MM.1S (cell line): Measurements from ENCODE around the gene MAPKAPK3.

ENCODE experiments used
- DNase-seq: peaks from one replicate; pipeline ENCODE4 v3.0.0-alpha.2; 2015
- H2AFZ ChIP-seq: fragments of 300-600 bp; sonication (generic); 2 replicates; pipeline ENCODE4 v1.6.0; 2016; ENCODE audit warnings: antibody characterized with exemption, low read length
- H3F3A ChIP-seq: fragments of 300-600 bp; sonication (generic); 2 replicates; pipeline ENCODE4 v1.6.1; 2016; ENCODE audit warnings: mild to moderate bottlenecking, antibody characterized with exemption, low read length, moderate library complexity, mixed read lengths; ENCODE audit not compliant: insufficient read depth
- H3K27ac ChIP-seq: fragments of 300-600 bp; sonication (generic); 2 replicates; pipeline ENCODE4 v1.5.1; 2016; ENCODE audit warnings: mild to moderate bottlenecking, low read length
- H3K27me3 ChIP-seq: fragments of 300-600 bp; sonication (generic); replicated peaks from 2 replicates; pipeline ENCODE4 v1.6.0; 2016; ENCODE audit warnings: low read length; ENCODE audit not compliant: insufficient read depth
- H3K36me3 ChIP-seq: fragments of 300-600 bp; sonication (generic); replicated peaks from 2 replicates; pipeline ENCODE4 v1.6.1; 2016; ENCODE audit warnings: mild to moderate bottlenecking, low read length, mixed read lengths; ENCODE audit not compliant: insufficient read depth
- H3K4me1 ChIP-seq: fragments of 300-600 bp; sonication (generic); 2 replicates; pipeline ENCODE4 v1.6.1; 2016; ENCODE audit warnings: low read length, mixed read lengths
- H3K4me2 ChIP-seq: fragments of 300-600 bp; sonication (generic); 2 replicates; pipeline ENCODE4 v1.6.0; 2016; ENCODE audit warnings: low read depth, low read length
- H3K4me3 ChIP-seq: fragments of 300-600 bp; sonication (generic); 2 replicates; pipeline ENCODE4 v1.5.1; 2016; ENCODE audit warnings: low read length, mixed read lengths
- H3K79me2 ChIP-seq: fragments of 300-600 bp; sonication (generic); 2 replicates; pipeline ENCODE4 v1.6.1; 2016; ENCODE audit warnings: mixed run types, low read length, mixed read lengths
- H3K9ac ChIP-seq: fragments of 300-600 bp; sonication (generic); 2 replicates; pipeline ENCODE4 v1.6.1; 2016; ENCODE audit warnings: low read length, mixed read lengths
- H3K9me2 ChIP-seq: fragments of 300-600 bp; sonication (generic); replicated peaks from 2 replicates; pipeline ENCODE4 v1.6.1; 2016; ENCODE audit warnings: mild to moderate bottlenecking, low read length, mixed read lengths; ENCODE audit not compliant: insufficient read depth
- H3K9me3 ChIP-seq: fragments of 300-600 bp; sonication (generic); replicated peaks from 2 replicates; pipeline ENCODE4 v1.6.1; 2016; ENCODE audit warnings: mild to moderate bottlenecking, low read length, mixed read lengths; ENCODE audit not compliant: insufficient read depth
- H4K20me1 ChIP-seq: fragments of 300-600 bp; sonication (generic); 2 replicates; pipeline ENCODE4 v1.6.1; 2016; ENCODE audit warnings: mild to moderate bottlenecking, low read length, moderate library complexity, mixed read lengths; ENCODE audit not compliant: insufficient read depth
- CTCF ChIP-seq: fragments of 300-600 bp; sonication (generic); IDR thresholded peaks from 2 replicates; pipeline ENCODE4 v1.5.1; 2016; ENCODE audit warnings: antibody characterized with exemption, low read length, mixed read lengths
- EZH2 ChIP-seq: fragments of 300-600 bp; sonication (generic); optimal IDR thresholded peaks from 2 replicates; pipeline ENCODE3; 2017; ENCODE audit warnings: low read depth, mild to moderate bottlenecking, antibody characterized with exemption, low read length, mixed read lengths
- EZH2phosphoT487 ChIP-seq: fragments of 300-600 bp; sonication (generic); IDR thresholded peaks from 2 replicates; pipeline ENCODE4 v1.6.1; 2018; ENCODE audit warnings: antibody characterized with exemption, low read length

Gene MAPKAPK3

GRCh38 chr3:50591196-50591741 is 25.7 kb upstream of the MAPKAPK3 start:
- H3K9me3 ChIP-seq, result no peaks in the 10 kb centered on the region
- no peaks in the 10 kb centered on the region for H3K36me3 ChIP-seq
- H3K27ac ChIP-seq, result peak overlapping the region; percentile 38; the same call in 1 of the 2 replicates
- TF ChIP-seq CTCF (no peak), EZH2phosphoT487 (no peak), EZH2 (no peak)
- no peaks in the 10 kb centered on the region for H3K79me2 ChIP-seq
- H3K9me2 ChIP-seq, result no peaks in the 10 kb centered on the region
- H3K4me1 ChIP-seq, result 0 out of 2 replicates have a peak, but pooled peaks cover 8% of the 10 kb centered on the region
- H3K4me2 ChIP-seq, result no peak overlapping the region
- no peaks in the 10 kb centered on the region for H3F3A ChIP-seq
- H2AFZ ChIP-seq, result no peak overlapping the region
- no peak for DNase-seq
- no peaks in the 10 kb centered on the region for H4K20me1 ChIP-seq
- H3K9ac ChIP-seq, result no peak overlapping the region
- no peak overlapping the region for H3K4me3 ChIP-seq
- no peaks in the 10 kb centered on the region for H3K27me3 ChIP-seq

DNA sequence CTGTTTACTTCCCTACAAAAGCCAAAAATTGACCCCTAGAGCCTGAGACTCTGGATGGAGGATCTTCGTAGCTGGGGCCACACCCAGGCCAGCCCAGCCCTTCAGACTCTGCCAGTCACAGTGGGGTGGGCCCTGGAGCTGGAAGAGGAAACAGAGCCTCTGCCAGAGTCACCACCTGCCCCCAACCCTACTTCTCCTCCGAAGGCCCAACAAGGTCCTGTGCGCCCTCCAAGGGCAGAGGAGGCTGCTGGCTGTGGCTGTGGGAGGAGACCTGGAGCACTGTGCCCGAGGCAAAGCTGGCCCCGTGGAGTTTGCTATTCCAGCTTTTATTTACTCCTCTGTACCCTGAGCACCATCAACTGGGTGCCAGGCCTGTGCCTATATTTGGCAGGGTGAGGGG is 24.4 kb upstream of the MAPKAPK3 start:
- H3K4me1 ChIP-seq, result 0 out of 2 replicates have a peak, but pooled peaks cover 8% of the 10 kb centered on the region
- no peak overlapping the region for H3K4me3 ChIP-seq
- DNase-seq, result no peak
- no peaks in the 10 kb centered on the region for H3F3A ChIP-seq
- H3K4me2 ChIP-seq, result no peak overlapping the region
- no peak overlapping the region for H3K9ac ChIP-seq
- no peaks in the 10 kb centered on the region for H3K9me3 ChIP-seq
- TF ChIP-seq EZH2 (no peak), CTCF (no peak), EZH2phosphoT487 (no peak)
- H3K79me2 ChIP-seq, result no peaks in the 10 kb centered on the region
- no peaks in the 10 kb centered on the region for H3K27me3 ChIP-seq
- no peak overlapping the region for H2AFZ ChIP-seq
- H4K20me1 ChIP-seq, result no peaks in the 10 kb centered on the region
- H3K36me3 ChIP-seq, result no peaks in the 10 kb centered on the region
- no peak overlapping the region for H3K27ac ChIP-seq
- H3K9me2 ChIP-seq, result no peaks in the 10 kb centered on the region

DNA sequence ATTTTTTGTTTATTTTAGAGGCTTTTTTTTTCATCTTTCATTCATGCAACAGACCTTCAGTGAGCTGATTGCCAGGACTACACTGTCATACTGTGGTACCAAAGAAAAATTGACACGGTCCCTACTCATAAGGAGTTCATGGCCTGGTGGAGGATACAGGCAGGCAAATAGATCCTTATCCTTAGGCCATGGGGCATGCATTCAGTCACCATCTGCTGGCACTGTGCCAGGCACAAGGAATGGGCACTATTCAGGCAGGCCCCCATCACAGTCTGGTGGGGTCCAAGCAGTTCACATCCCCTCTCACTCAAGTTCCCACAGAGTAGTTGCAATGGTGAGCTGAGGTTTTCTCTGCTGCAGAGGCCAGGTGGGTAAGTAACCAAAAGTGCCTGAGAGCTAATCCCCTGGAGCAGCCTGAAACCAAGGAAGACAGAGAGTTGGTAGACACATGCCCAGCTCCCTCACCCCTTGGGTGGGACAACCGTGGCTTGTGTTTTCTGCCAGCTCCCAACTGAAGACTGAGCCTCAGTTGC is 22.6 kb upstream of the MAPKAPK3 start:
- Histone ChIP-seq H3K27ac (no peak overlapping the region), H3K4me1 (0 out of 2 replicates have a peak, but pooled peaks cover 8% of the 10 kb centered on the region), H3K79me2 (no peaks in the 10 kb centered on the region), H3K4me3 (no peak overlapping the region), H3K27me3 (no peaks in the 10 kb centered on the region), H3K9ac (no peak overlapping the region), H3K9me3 (no peaks in the 10 kb centered on the region), H3K9me2 (no peaks in the 10 kb centered on the region), H4K20me1 (no peaks in the 10 kb centered on the region), H3K4me2 (no peak overlapping the region), H3K36me3 (no peaks in the 10 kb centered on the region), H2AFZ (no peak overlapping the region), H3F3A (no peaks in the 10 kb centered on the region)
- TF ChIP-seq EZH2 (no peak), CTCF (no peak), EZH2phosphoT487 (no peak)
- DNase-seq, result no peak
